GM18520 (cell line): ENCODE results near the gene FUCA1.
"Not testable (repeated sequence)": the region's sequence is repeated elsewhere in the genome, so short reads cannot be mapped to it uniquely, and the experiment has no call there.

Experiments
- ATAC-seq: cut with Tn5 transposase; IDR thresholded peaks from one replicate; pipeline ENCODE4 v1.9.1; 2021; ENCODE audit not compliant: unreplicated experiment

FUCA1 gene

GRCh38 chr1:23867895-23868556 lies at the start of gene FUCA1:
Gene FUCA1 (minus strand): TSS chr1:23868290. CDS start chr1:23868286, 4 bp downstream.
- ATAC-seq, result peak; percentile 89

GRCh38 chr1:23916209-23917131 lies 48.4 kb upstream of the FUCA1 start:
- ATAC-seq, result no peak

- ATAC-seq, result no peak
Observed at GRCh38 chr1:23915466-23915865, 47.4 kb upstream of the FUCA1 start.

GRCh38 chr1:23914921-23915320 lies 46.8 kb upstream of the FUCA1 start:
- no peak for ATAC-seq

- ATAC-seq, result no peak
Observed at GRCh38 chr1:23913212-23913880, 45.3 kb upstream of the FUCA1 start, which contains the start of gene CNR2. Gene CNR2 (minus strand): TSS chr1:23913362. CDS start chr1:23875617, 37,745 bp downstream.

- ATAC-seq, result no peak
Observed at GRCh38 chr1:23911921-23912320, 43.8 kb upstream of the FUCA1 start.

GRCh38 chr1:23910553-23911246 lies 42.6 kb upstream of the FUCA1 start:
- ATAC-seq, result no peak

GRCh38 chr1:23910144-23910543 lies 42.1 kb upstream of the FUCA1 start:
- ATAC-seq, result no peak

GRCh38 chr1:23909412-23909811 lies 41.3 kb upstream of the FUCA1 start:
- no peak for ATAC-seq

GRCh38 chr1:23908453-23909341 lies 40.6 kb upstream of the FUCA1 start:
- no peak for ATAC-seq

- no peak for ATAC-seq
Observed at GRCh38 chr1:23906731-23907130, 38.6 kb upstream of the FUCA1 start.

- ATAC-seq, result no peak
Observed at GRCh38 chr1:23905461-23906025, 37.5 kb upstream of the FUCA1 start.

GRCh38 chr1:23904748-23905357 lies 36.8 kb upstream of the FUCA1 start:
- no peak for ATAC-seq

GRCh38 chr1:23903754-23904153 lies 35.7 kb upstream of the FUCA1 start:
- ATAC-seq, result no peak

- ATAC-seq, result no peak
Observed at GRCh38 chr1:23902321-23903278, 34.5 kb upstream of the FUCA1 start.

- not testable (repeated sequence) for ATAC-seq
Observed at GRCh38 chr1:23900017-23900416, 31.9 kb upstream of the FUCA1 start.

GRCh38 chr1:23899070-23899469 lies 31.0 kb upstream of the FUCA1 start:
- ATAC-seq, result no peak

- ATAC-seq, result no peak
Observed at GRCh38 chr1:23897083-23897482, 29.0 kb upstream of the FUCA1 start.
